ENCODE results near the gene SCG3.

SCG3 gene

GRCh38 chr15:51668446-51668845, 12.9 kb upstream of the SCG3 start:
- no peak for DNase-seq (ENCODE audit: low read depth, low spot score)
- no peak overlapping the region for H3K4me3 ChIP-seq (ENCODE audit: low read depth, low read length)
- ChIA-PET POLR2A (no interaction called here), CTCF (interaction anchor here (1.3 to 2.8 kb wide), 2 partner anchors 108 kb away, joined by 5 to 20 read pairs; no protein-coding TSS in a partner anchor)
- TF ChIP-seq, protein P1, sequence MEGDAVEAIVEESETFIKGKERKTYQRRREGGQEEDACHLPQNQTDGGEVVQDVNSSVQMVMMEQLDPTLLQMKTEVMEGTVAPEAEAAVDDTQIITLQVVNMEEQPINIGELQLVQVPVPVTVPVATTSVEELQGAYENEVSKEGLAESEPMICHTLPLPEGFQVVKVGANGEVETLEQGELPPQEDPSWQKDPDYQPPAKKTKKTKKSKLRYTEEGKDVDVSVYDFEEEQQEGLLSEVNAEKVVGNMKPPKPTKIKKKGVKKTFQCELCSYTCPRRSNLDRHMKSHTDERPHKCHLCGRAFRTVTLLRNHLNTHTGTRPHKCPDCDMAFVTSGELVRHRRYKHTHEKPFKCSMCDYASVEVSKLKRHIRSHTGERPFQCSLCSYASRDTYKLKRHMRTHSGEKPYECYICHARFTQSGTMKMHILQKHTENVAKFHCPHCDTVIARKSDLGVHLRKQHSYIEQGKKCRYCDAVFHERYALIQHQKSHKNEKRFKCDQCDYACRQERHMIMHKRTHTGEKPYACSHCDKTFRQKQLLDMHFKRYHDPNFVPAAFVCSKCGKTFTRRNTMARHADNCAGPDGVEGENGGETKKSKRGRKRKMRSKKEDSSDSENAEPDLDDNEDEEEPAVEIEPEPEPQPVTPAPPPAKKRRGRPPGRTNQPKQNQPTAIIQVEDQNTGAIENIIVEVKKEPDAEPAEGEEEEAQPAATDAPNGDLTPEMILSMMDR (IDR thresholded peaks at IDR 0.05; ENCODE audit: insufficient read depth, low read length, missing control alignments): no peak

DNA sequence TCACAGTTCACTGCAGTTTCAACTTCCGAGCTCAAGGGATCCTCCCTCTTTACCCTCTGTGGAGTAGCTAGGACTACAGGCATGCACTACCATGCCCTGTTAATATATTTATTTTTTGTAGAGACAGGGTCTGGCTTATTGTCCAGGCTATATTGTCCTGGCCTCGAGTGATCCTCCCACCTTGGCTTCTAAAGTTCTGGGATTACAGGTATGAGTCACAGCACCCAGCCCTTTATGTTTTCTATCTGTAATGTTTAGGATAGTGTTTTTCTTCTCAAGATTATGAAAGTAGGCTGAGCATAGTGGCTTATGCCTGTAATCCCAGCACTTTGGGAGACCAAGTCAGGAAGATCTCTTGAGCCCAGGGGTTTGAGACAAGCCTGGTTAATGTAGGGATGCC, 11.9 kb upstream of the SCG3 start:
- ChIA-PET POLR2A (no interaction called here), CTCF (interaction anchor here (1.3 to 1.6 kb wide), 2 partner anchors 19 to 108 kb away, joined by 5 to 9 read pairs; no protein-coding TSS in a partner anchor)
- no peak for DNase-seq (ENCODE audit: low read depth, low spot score)

DNA sequence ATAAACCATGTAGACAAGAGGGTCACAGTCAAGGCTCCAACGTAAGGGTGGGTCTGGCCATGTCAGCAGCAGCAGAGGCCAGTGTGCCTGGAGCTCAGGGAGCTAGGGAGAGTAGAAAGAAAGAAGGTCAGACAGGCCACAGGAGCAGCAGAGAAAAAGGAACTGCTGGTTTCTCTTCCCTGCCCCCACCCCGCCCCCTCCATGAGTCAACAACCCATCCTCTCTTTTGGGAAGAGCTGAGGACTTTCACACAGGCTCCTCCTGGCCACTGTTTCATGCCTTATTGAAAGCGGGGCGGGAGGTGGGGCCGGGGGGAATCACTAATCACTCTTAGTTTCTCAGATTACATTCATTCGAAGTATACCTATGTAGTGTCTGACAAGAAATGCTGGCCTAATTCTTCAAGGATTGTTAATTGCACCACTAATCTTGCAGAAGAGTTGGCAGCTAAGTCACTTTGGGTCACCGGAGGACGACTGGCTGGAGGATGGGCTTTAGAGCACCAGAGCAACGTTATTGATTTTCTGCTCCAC, 9.1 kb upstream of the SCG3 start:
- TF ChIP-seq, protein P1 (IDR thresholded peaks at IDR 0.05; ENCODE audit: insufficient read depth, low read length, missing control alignments): no peak
- no peak for DNase-seq (ENCODE audit: low read depth, low spot score)
- H3K4me3 ChIP-seq (ENCODE audit: low read depth, low read length): no peak overlapping the region
- ChIA-PET CTCF (interaction anchor here (0.7 to 2.0 kb wide), 2 partner anchors 22 to 105 kb away, joined by 4 to 7 read pairs; no protein-coding TSS in a partner anchor), POLR2A (no interaction called here)

More for the DNA sequence above, 11.9 kb upstream of the SCG3 start:
- TF ChIP-seq, protein P1 (IDR thresholded peaks at IDR 0.05; ENCODE audit: insufficient read depth, low read length, missing control alignments): no peak
- no peak overlapping the region for H3K4me3 ChIP-seq (ENCODE audit: low read depth, low read length)

DNA sequence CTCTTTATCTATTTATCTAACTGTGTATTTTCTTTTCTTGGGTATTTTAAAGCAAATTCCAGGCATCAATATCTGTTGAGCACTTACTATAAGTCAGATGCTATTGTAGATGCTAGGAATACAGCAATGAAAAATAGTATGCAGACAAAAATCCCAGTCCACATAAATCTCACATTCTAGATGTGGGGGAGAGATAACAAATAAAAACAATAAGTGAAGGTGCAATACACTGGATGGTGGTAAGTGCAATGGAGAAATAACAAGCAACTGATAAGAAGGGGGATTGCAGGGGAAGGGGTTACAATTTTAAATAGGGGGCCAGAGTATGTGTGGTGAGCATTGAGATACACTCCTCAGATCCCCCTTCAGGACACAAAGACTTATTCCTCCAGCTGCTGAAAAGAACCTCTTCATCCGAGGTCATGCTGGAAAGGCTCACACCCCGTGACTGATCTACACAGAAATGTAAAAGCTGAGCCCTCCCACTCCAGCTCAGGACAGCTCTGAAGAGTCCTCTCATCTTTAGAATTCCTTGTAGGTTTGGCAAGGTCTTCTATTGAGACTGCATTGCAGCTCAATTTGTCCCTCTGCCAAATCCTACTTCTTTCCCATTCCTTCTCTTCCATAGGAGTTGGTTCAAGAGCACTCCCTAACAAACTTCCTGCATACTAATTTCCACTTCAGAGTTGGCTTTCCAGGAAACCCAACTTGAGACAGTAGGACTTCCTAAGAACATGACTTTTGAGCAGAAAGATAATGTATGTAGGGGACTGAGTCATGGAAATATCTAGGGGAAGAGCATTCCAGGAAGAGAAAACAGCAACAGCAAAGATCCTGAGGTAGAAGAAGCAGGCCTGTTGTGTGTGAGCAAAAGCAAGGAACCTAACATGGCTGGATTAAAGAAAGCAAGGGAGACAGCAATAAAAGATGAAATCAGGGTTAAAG, 8.1 kb upstream of the SCG3 start:
- CTCF ChIA-PET: interaction anchor here (1.4 to 2.0 kb wide), 2 partner anchors 12 to 23 kb away, joined by 3 to 7 read pairs; no protein-coding TSS in a partner anchor
- TF ChIP-seq, protein P1 (IDR thresholded peaks at IDR 0.05; ENCODE audit: insufficient read depth, low read length, missing control alignments): no peak
- DNase-seq (ENCODE audit: low read depth, low spot score): no peak
- no peak overlapping the region for H3K4me3 ChIP-seq (ENCODE audit: low read depth, low read length)
- POLR2A ChIA-PET: no interaction called here

DNA sequence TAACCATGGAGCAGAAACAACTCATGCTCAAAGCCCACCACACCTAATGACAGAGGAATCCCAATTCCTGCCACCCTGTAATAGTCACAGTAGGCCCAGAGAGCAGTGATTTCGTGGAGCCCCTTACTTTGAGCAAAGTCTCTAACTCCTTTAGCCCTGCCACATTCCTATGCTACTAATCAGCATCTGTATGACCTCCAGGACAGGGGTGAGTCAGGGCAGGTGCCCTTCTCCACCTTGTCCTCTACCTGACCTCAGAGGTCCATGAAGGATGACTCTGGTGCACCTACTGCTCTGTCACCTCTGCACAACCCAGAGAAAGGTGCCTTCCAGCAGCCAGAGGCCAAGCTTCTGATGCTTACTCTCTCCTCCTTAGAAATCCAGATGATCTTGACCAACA, 6.1 kb upstream of the SCG3 start:
- POLR2A ChIA-PET: no interaction called here
- TF ChIP-seq, protein P1 (IDR thresholded peaks at IDR 0.05; ENCODE audit: insufficient read depth, low read length, missing control alignments): no peak
- DNase-seq (ENCODE audit: low read depth, low spot score): no peak
- CTCF ChIA-PET: interaction anchor here (1.5 kb wide), 1 partner anchor 31 kb away, joined by 3 read pairs; no protein-coding TSS in a partner anchor
- no peak overlapping the region for H3K4me3 ChIP-seq (ENCODE audit: low read depth, low read length)

DNA sequence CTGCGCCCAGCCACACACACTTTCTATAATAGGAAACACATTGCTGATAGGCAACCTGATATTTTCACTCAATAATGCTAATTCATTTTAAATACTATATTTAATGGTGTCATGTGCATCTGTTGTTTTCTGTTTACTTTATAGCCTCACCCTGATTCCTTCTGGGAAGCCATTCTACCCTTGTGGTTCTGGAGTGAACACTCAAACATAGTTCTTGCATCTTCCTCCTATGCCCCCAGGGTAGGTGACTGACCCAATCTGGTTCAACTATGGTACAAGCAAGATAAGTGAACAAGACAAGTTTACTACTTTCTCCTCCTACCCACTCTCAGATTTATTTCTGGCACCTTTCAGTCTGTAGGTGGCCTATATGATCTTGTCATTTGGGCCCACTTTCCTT, 4.3 kb upstream of the SCG3 start:
- DNase-seq (ENCODE audit: low read depth, low spot score): no peak
- ChIA-PET CTCF (interaction anchor here (1.5 kb wide), 1 partner anchor 33 kb away, joined by 3 read pairs; no protein-coding TSS in a partner anchor), POLR2A (no interaction called here)
- TF ChIP-seq, protein P1 (IDR thresholded peaks at IDR 0.05; ENCODE audit: insufficient read depth, low read length, missing control alignments): no peak
- H3K4me3 ChIP-seq (ENCODE audit: low read depth, low read length): no peak overlapping the region
